GM21717 (cell line): Measurements from ENCODE around the gene GJA3.

Source experiments
- ATAC-seq: cut with Tn5 transposase; IDR thresholded peaks from one replicate; pipeline ENCODE4 v1.9.1; 2021; ENCODE audit warnings: mild to moderate bottlenecking, moderate library complexity; ENCODE audit not compliant: unreplicated experiment

The GJA3 gene

GRCh38 chr13:20099319-20099718 is 61.5 kb downstream of the GJA3 start:
- no peak for ATAC-seq

- ATAC-seq: no peak
Observed at GRCh38 chr13:20093951-20094350, 66.9 kb downstream of the GJA3 start.

- ATAC-seq: no peak
Observed at GRCh38 chr13:20090349-20090748, 70.5 kb downstream of the GJA3 start.
